Left ventricle myocardium superior (tissue), 1 donor: Measurements from ENCODE around the gene MAX. TPM values are rescaled to one million over a fixed set of nuclear protein-coding genes. Genes with fewer than 3 reads are reported as not detected.
"Not testable (repeated sequence)": the region's sequence is repeated elsewhere in the genome, so short reads cannot be mapped to it uniquely, and the experiment has no call there.

Experiments
- ATAC-seq: fragments of 200-7000 bp; cut with Tn5 transposase; one replicate; pipeline ENCODE4 v1.9.1; 2020; ENCODE audit warnings: mild to moderate bottlenecking, moderate library complexity
- DNase-seq: peaks from one replicate; pipeline ENCODE4 v3.0.0-alpha.2; 2020
- intact Hi-C: fragments of 100-400 bp; cut with micrococcal nuclease; formaldehyde crosslinking; loops from one replicate; pipeline ENCODE4 v1.11.0; 2022
- microRNA-seq: library from miRNA; unstranded; fragments of <30 nt; microRNA quantifications from one replicate; pipeline ENCODE4 v1.2.0, GENCODE V29; 2020; ENCODE audit warnings: borderline number of aligned reads
- total RNA-seq: library from RNA; stranded (reverse); fragmentation: NEBNext Ultra II Directional; extraction: Animal tissue kit (Norgen Biotek cat#: 25700); gene quantifications from one replicate; pipeline ENCODE4 v1.2.1, GENCODE V29; 2021
- donor health status: DM: no; HTN: yes; CAD: no; lungs with severe emphysema.

The MAX gene
- total RNA-seq, 1 donor from 2014 or later = 85.9 TPM

DNA sequence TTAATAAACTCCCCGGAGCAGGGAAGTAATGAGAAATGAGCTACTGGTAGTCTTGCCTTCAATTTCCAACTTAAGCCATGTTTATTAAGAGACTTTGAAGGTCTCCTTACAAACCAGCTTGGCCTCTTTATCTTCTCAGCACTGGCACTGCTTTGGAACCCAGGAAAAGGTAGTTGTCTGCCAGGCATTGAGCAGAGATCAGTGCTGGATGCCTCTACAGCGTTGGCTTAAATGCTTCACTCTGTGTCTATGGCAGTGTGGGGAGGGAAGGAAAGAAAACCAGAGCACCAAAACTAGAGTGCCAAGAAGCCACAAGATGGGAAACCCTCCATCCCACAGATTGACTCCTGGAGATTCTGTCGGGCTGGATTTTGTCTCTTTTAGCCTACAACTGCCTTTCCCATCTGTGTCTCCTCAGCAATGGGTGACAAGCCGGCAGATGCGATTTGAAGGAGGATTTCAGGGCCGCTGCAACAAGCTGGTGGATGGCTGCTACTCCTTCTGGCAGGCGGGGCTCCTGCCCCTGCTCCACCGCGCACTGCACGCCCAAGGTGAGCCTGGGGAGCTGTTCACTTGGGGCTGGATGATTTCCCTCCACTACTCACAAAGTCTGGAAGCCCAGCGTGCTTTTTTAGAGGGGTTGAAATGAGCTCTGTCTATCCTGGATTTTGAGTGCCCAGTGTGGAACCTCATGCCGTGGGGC lies 58.3 kb downstream of the MAX start:
- DNase-seq = no peak
- intact Hi-C loops = no loop called here
- peak; percentile 52 for ATAC-seq

GRCh38 chr14:65042731-65043372 lies 59.5 kb downstream of the MAX start:
- intact Hi-C loops = no loop called here
- DNase-seq (no peak), ATAC-seq (no peak)

DNA sequence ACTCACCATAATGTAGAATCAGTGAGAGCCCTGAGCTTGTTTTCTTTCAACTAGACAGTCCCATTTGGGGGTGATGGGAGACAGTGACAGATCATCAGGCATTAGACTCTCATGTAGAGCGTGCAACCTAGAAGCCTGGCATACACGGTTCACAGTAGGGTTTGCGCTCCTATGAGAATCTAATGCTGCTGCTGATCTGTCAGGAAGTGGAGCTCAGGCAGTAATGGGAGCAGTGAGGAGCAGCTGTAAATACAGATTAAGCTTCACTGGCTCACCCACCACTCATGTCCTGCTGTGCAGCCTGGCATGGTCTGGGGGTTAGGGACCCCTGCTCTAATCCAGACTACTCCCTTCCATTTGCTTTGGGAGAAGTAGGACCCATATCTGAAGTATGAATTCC lies 60.0 kb downstream of the MAX start:
- ATAC-seq (no peak), DNase-seq (no peak)
- intact Hi-C loops = no loop called here

GRCh38 chr14:65041434-65041915 lies 60.8 kb downstream of the MAX start:
- intact Hi-C loops = no loop called here
- no peak for DNase-seq
- no peak for ATAC-seq

DNA sequence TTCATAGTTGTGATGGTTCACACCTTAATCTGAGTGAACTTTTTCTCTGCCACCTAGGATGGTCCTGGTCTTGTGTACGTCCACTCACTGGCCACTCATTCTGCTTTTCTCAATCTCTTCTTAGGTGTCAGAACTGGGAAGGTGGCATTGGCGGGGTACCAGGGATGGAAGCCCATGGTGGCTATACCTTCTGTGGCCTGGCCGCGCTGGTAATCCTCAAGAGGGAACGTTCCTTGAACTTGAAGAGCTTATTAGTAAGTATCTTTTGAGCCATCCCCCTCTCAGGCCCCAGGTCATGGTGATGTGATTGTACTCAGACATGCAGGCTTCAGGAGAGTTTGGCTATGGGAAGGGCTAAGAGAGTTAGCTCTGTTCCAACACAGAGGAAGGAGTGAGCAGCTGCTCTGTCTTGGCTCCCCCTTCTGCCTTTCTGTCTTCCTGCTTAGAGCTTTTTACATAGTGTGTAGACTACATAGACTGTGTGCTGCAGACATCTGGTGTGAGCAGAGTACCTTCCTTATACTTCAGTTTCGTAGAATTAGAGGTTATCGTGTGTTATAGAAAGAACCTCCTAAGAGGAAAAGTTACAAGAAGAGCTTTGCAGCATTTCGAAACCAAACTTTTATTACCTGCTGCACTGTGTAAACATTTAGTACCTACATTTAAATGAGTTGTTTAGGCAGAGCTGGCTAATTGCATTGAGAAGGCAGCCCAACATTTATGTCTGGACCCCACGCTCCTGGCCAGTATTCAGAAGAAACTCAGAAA lies 61.5 kb downstream of the MAX start:
- ATAC-seq = no peak
- DNase-seq = no peak
- intact Hi-C loops = no loop called here

- no peak for ATAC-seq
- no peak for DNase-seq
- intact Hi-C loops = no loop called here
Observed at GRCh38 chr14:65038966-65039365, 63.4 kb downstream of the MAX start.

DNA sequence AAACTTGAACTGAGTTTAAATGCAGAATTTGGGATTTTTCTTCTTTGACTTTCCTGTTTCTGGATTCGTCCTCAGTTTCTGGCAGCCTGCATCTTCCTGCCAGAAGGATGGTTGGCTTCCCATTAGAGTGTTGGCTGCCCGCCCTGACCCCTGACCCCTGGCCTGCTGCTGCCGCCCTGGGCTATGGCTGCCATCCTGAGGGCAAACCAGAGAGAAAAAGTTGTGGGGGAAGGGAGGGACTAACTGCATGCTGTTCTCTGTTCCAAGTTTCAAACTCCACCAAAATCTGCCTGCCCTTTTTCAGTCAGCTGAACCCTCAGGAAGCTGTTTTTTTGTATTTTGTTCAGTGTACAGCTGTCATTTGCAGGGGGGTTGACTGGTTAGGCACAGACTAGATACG lies 67.3 kb downstream of the MAX start:
- DNase-seq = peak; percentile 71
- intact Hi-C loops = no loop called here
- peak; percentile 9 for ATAC-seq

- intact Hi-C loops = no loop called here
- no peak for DNase-seq
- ATAC-seq = no peak
Observed at GRCh38 chr14:65034021-65034420, 68.3 kb downstream of the MAX start.

- ATAC-seq (no peak), DNase-seq (no peak)
- intact Hi-C loops = no loop called here
Observed at GRCh38 chr14:65033181-65033580, 69.1 kb downstream of the MAX start.

GRCh38 chr14:65032319-65032718 lies 70.0 kb downstream of the MAX start:
- peak; percentile 78 for DNase-seq
- peak; percentile 95 for ATAC-seq
- intact Hi-C loops = no loop called here

DNA sequence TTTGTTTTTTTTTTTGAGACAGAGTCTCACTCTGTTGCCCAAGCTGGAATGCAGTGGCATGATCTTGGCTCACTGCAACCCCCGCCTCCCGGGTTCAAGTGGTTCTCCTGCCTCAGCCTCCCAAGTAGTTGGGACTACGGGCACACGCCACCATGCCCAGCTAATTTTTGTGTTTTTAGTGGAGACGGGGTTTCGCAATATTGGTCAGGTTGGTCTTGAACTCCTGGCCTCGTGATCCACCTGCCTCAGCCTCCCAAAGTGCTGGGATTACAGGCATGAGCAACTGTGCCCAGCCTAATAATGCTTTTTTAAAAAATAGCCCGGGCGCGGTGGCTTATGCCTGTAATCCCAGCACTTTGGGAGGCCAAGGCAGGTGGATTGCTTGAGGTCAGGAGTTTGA lies 71.0 kb downstream of the MAX start:
- intact Hi-C loops, DNase-seq, ATAC-seq: not testable (repeated sequence)

GRCh38 chr14:65028937-65029336 lies 73.4 kb downstream of the MAX start:
- intact Hi-C loops = no loop called here
- ATAC-seq = no peak

GRCh38 chr14:65027127-65027799 lies 75.1 kb downstream of the MAX start:
- DNase-seq (no peak), ATAC-seq (no peak)
- intact Hi-C loops = no loop called here

More at GRCh38 chr14:65028937-65029336, 73.4 kb downstream of the MAX start:
- no peak for DNase-seq

- intact Hi-C loops = no loop called here
- no peak for ATAC-seq
- no peak for DNase-seq
Observed at GRCh38 chr14:65026526-65026925, 75.8 kb downstream of the MAX start.

GRCh38 chr14:65025818-65026217 lies 76.5 kb downstream of the MAX start:
- ATAC-seq = no peak
- DNase-seq = no peak
- intact Hi-C loops = no loop called here

Small RNAs within 50 kb of the gene (microRNA-seq; reads per million reads assigned to microRNA genes)
- gene MIR4706 = not detected

Other genes starting within 250 kb of the MAX start
- gene SPTB, start 222.6 kb downstream of the MAX start, total RNA-seq = 93.1 TPM
- gene CHURC1, start 188.1 kb downstream of the MAX start, total RNA-seq = 91.3 TPM
- not detected for gene GPX2, start 159.8 kb downstream of the MAX start, total RNA-seq
- 9.0 TPM for gene RAB15, start 130.2 kb downstream of the MAX start, total RNA-seq
- gene FNTB, start 115.6 kb downstream of the MAX start, total RNA-seq = 18.1 TPM